Adrenal gland (tissue), 12 donors: ENCODE data around the gene HEPHL1. TPM values are rescaled to one million over a fixed set of nuclear protein-coding genes. Genes with fewer than 3 reads are reported as not detected.

Experiments used
- DNase-seq, 7 donors: peaks; one replicate each; pipeline ENCODE4 v3.0.0-alpha.2; 2019 to 2020
- H3K27ac ChIP-seq, 5 donors: fragments of 200-600 bp; sonication (generic) in 4 of 5; 1 replicate in 3 of 5; 2 replicates in 2 of 5; pipeline versions ENCODE4 v1.5.1 to v1.8.0; 2016 to 2020; ENCODE audit warnings: mild to moderate bottlenecking in 1 of 5
- H3K27me3 ChIP-seq: fragments of 200-600 bp; 2 replicates; pipeline ENCODE4 v1.8.0; 2021
- H3K36me3 ChIP-seq, 2 donors: fragments of 200-600 bp; replicated peaks in 1 of 2; 1 replicate in 1 of 2; 2 replicates in 1 of 2; pipeline versions ENCODE4 v1.5.1 to v1.8.0; 2018 to 2022
- H3K4me1 ChIP-seq, 2 donors: fragments of 200-600 bp; replicated peaks in 1 of 2; 1 replicate in 1 of 2; 2 replicates in 1 of 2; pipeline versions ENCODE4 v1.5.1 to v1.8.0; 2018 to 2021
- H3K4me3 ChIP-seq, 4 donors: fragments of 200-600 bp; sonication (generic) in 3 of 4; one replicate each; pipeline ENCODE4 v1.5.1; 2016 to 2018
- H3K9me3 ChIP-seq, 3 donors: fragments of 200-600 bp; sonication (generic) in 1 of 3; replicated peaks in 1 of 3; 1 replicate in 2 of 3; 2 replicates in 1 of 3; pipeline versions ENCODE4 v1.5.1 to v1.8.0; 2016 to 2021
- POLR2A ChIP-seq, 2 donors: fragments of 450-650 bp; IDR thresholded peaks; one replicate each; pipeline ENCODE4 v1.6.1; 2017; ENCODE audit warnings: antibody characterized with exemption in 2 of 2, mild to moderate bottlenecking in 2 of 2, moderate library complexity in 1 of 2
- WGBS, 4 donors: extraction: QIAGEN DNeasy Blood & Tissue Kit in 2 of 4; methylation state at CpG; one replicate each; pipeline versions ENCODE4 v1.1.5 to v1.1.7; 2013 to 2017; 5-methylcytosine and 5-hydroxymethylcytosine counted together
- intact Hi-C, 2 donors: fragments of 100-400 bp; cut with DNase I; formaldehyde crosslinking; loops; one replicate each; pipeline versions ENCODE4 v1.14.1 to v1.15.0; 2022 to 2023
- polyA plus RNA-seq, 3 donors: library from polyadenylated mRNA; stranded (reverse); fragments of 200-250 nt in 2 of 3; fragments of 350-450 nt in 1 of 3; fragmentation: Illumina TruSeq in 1 of 3; extraction: RNeasy Lipid Tissue Mini Kit (QIAGEN cat#74804) in 1 of 3; gene quantifications; one replicate each; pipeline ENCODE4 v1.2.3, GENCODE V29; 2013 to 2014
- total RNA-seq, 9 donors: library from RNA; depleted of rRNA in 4 of 9; stranded (reverse); fragments of >200 nt in 4 of 9; fragments of 120-200 nt in 1 of 9; fragmentation: NEBNext Ultra II Directional in 1 of 9; extraction: Animal tissue kit (Norgen Biotek cat#: 25700) in 1 of 9; gene quantifications; one replicate each; pipeline versions ENCODE4 v1.1.0 to v1.2.4, GENCODE V29; 2013 to 2023
- TF ChIP-seq, protein P1 (sequence below), 6 experiments: fragments of 450-650 bp in 4 of 6; fragments of 200-600 bp in 2 of 6; sonication (generic) in 1 of 6; IDR thresholded peaks; 1 replicate in 5 of 6; 2 replicates in 1 of 6; pipeline versions ENCODE4 v1.5.1 to v1.8.0; 2016 to 2021; ENCODE audit warnings: antibody characterized with exemption in 6 of 6, mild to moderate bottlenecking in 2 of 6, moderate library complexity in 1 of 6
- donor health status: healthy with polysubstance abuse.
- donor health status: Bipolar disorder and iron deficiency.
- donor health status: DM: yes; HTN: yes; CAD: no.
- donor health status: DM: no; HTN: no; CAD: no.
- donor health status: DM: no; HTN: no; CAD: no.
- donor health status: DM: yes; HTN: yes; CAD: no.

Gene HEPHL1
- total and polyA plus RNA-seq, 12 donors: 0.06 TPM; not detected in 11

GRCh38 chr11:93988455-93988854 is 32.7 kb upstream of the HEPHL1 start:
- H3K27me3 ChIP-seq: no peaks in the 10 kb centered on the region
- H3K4me1 ChIP-seq: no peaks in the 10 kb centered on the region
- TF ChIP-seq POLR2A (IDR thresholded peaks at IDR 0.05): no peak
- TF ChIP-seq, protein P1, sequence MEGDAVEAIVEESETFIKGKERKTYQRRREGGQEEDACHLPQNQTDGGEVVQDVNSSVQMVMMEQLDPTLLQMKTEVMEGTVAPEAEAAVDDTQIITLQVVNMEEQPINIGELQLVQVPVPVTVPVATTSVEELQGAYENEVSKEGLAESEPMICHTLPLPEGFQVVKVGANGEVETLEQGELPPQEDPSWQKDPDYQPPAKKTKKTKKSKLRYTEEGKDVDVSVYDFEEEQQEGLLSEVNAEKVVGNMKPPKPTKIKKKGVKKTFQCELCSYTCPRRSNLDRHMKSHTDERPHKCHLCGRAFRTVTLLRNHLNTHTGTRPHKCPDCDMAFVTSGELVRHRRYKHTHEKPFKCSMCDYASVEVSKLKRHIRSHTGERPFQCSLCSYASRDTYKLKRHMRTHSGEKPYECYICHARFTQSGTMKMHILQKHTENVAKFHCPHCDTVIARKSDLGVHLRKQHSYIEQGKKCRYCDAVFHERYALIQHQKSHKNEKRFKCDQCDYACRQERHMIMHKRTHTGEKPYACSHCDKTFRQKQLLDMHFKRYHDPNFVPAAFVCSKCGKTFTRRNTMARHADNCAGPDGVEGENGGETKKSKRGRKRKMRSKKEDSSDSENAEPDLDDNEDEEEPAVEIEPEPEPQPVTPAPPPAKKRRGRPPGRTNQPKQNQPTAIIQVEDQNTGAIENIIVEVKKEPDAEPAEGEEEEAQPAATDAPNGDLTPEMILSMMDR (IDR thresholded peaks at IDR 0.05): no peak
- intact Hi-C loops: no loop called here
- H3K27ac ChIP-seq: no peak overlapping the region
- WGBS, 4 donors: 65 to 76% (median 67%) methylated on average over 1 of the region's 1 CpG
- no peaks in the 10 kb centered on the region for H3K9me3 ChIP-seq
- no peaks in the 10 kb centered on the region for H3K36me3 ChIP-seq
- no peak for DNase-seq
- no peak overlapping the region for H3K4me3 ChIP-seq

- Histone ChIP-seq H3K27me3 (no peaks in the 10 kb centered on the region), H3K27ac (no peak overlapping the region), H3K4me3 (no peak overlapping the region), H3K9me3 (no peaks in the 10 kb centered on the region), H3K36me3 (no peaks in the 10 kb centered on the region), H3K4me1 (no peaks in the 10 kb centered on the region)
- 72 to 82% (median 78%) methylated on average over 3 of the region's 3 CpGs for WGBS, 4 donors
- no peak for DNase-seq
- intact Hi-C loops: no loop called here
- TF ChIP-seq POLR2A (IDR thresholded peaks at IDR 0.05): no peak
- TF ChIP-seq, protein P1 (IDR thresholded peaks at IDR 0.05): no peak
These were observed 32.2 kb upstream of the HEPHL1 start for GRCh38 chr11:93988912-93989311.

- H3K36me3 ChIP-seq: no peaks in the 10 kb centered on the region
- TF ChIP-seq, protein P1 (IDR thresholded peaks at IDR 0.05): no peak
- no peak for TF ChIP-seq POLR2A (IDR thresholded peaks at IDR 0.05)
- 84 to 96% (median 89%) methylated on average over 1 of the region's 1 CpG for WGBS, 4 donors
- peak overlapping the region in 1 of 4 donors; percentile 15 for H3K4me3 ChIP-seq
- no peak for DNase-seq
- no peaks in the 10 kb centered on the region for H3K27me3 ChIP-seq
- no peaks in the 10 kb centered on the region for H3K4me1 ChIP-seq
- no peaks in the 10 kb centered on the region for H3K9me3 ChIP-seq
- intact Hi-C loops: no loop called here
- H3K27ac ChIP-seq: no peak overlapping the region
These were observed 27.4 kb upstream of the HEPHL1 start for GRCh38 chr11:93993747-93994146.

DNA sequence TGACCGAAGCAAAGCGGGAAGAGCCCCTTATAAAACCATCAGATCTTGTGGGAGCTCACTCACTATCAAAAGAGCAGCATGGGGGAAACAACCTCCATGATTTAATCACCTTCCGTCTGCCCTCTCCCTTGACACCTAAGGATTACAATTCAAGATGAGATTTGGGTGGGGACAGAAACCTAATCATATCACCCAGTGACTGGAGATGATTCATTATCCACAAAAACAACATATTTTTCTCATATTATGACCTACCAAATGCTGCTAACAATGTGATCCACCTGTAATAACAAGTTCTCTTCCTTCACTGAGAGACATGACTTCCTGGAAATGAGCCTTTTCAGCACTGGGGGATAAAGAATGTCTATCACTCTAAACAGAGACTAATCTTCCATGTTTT is 23.4 kb upstream of the HEPHL1 start:
- TF ChIP-seq POLR2A (IDR thresholded peaks at IDR 0.05): no peak
- H3K36me3 ChIP-seq: no peaks in the 10 kb centered on the region
- 78 to 90% (median 83%) methylated on average over 3 of the region's 3 CpGs for WGBS, 4 donors
- intact Hi-C loops: no loop called here
- H3K4me3 ChIP-seq: no peak overlapping the region
- no peaks in the 10 kb centered on the region for H3K27me3 ChIP-seq
- H3K9me3 ChIP-seq: no peaks in the 10 kb centered on the region
- H3K4me1 ChIP-seq: no peaks in the 10 kb centered on the region
- H3K27ac ChIP-seq: no peak overlapping the region
- DNase-seq: no peak

DNA sequence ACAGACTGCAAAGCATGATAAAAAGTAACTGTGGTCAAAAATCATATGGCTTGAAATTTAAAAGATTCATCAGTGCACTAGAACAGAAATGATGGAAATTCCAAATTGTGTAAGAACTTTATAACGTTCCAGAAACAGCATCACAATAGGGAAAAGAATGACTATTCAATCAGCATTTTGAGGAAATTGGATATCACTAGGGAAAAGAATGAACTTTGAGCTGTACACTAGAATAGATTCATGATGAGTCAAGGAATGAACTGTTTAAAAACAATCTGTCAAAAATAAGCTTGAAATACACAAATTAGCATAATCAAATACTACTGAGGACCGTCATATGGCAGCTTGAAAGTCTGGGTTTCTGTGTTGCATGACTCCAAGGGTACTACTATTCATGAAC is 20.5 kb upstream of the HEPHL1 start:
- intact Hi-C loops: no loop called here
- no peaks in the 10 kb centered on the region for H3K4me1 ChIP-seq
- H3K4me3 ChIP-seq: no peak overlapping the region
- no peaks in the 10 kb centered on the region for H3K36me3 ChIP-seq
- H3K27me3 ChIP-seq: no peaks in the 10 kb centered on the region
- no peak for TF ChIP-seq POLR2A (IDR thresholded peaks at IDR 0.05)
- TF ChIP-seq, protein P1 (IDR thresholded peaks at IDR 0.05): no peak
- DNase-seq: no peak
- no peak overlapping the region for H3K27ac ChIP-seq
- 46 to 70% (median 51%) methylated on average over 2 of the region's 2 CpGs for WGBS, 4 donors
- H3K9me3 ChIP-seq: no peaks in the 10 kb centered on the region
